Endometrial microvascular endothelial cells (primary cell): ENCODE results near the gene CCDC85A. TPM values are rescaled to one million over a fixed set of nuclear protein-coding genes. Genes with fewer than 3 reads are reported as not detected.

Experiments used
- in situ Hi-C: cut with HindIII; loops from 2 replicates; pipeline ENCODE4 v1.10.0; 2017; ENCODE audit warnings: low sequenced_read_pairs, low pct_unique_long_range_greater_than_20kb; ENCODE audit errors: inconsistent ontology term
- total RNA-seq: library from RNA; depleted of rRNA; stranded (reverse); fragments of >200 nt; gene quantifications from one replicate; pipeline ENCODE4 v1.2.3, GENCODE V29; 2015; ENCODE audit errors: inconsistent ontology term

The CCDC85A gene
- total RNA-seq, 1 donor from 2014 or later, result 11.6 TPM

GRCh38 chr2:56333812-56334485, 150.2 kb downstream of the CCDC85A start:
- in situ Hi-C loops, result no loop called here

DNA sequence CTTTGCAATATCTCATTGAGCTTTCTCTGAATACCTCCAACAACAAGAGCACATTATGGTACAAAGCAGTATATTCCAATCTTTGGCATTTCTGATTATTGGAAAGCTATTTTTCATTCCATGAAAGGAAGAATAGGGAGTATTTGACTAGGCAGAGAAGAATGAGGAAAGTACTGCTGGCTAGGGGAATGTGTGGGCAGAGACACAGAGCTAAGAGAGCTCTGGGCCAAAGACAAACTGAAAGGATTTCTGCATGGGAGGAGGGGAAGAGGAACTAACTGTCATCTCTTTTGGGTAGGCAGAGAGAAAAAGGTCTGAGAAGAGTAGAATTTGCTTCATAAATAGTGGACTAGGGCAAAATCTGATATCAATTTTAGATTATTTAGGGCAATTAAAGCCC, 150.8 kb downstream of the CCDC85A start:
- in situ Hi-C loops, result no loop called here

- in situ Hi-C loops, result no loop called here
Measured at GRCh38 chr2:56335101-56335500, 151.3 kb downstream of the CCDC85A start.

DNA sequence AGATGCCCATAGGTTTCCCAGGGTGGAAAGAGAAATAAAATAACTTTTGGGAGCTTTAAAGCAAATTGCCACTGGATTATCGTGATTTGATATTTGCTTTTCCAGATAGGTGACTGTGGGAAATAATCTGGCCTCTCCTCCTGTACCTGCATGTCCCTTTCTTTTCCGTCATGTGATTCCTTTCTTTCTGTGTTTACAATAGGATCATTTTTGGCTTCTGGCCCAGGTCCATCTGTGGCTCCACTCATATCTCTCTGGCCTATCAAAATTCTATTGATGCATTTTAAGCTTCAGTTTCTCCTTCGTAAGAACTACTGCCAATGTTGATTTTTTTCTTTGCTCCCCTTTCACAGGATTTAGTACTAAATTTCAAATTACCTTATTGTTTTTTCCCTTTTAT, 153.6 kb downstream of the CCDC85A start:
- in situ Hi-C loops, result no loop called here

- in situ Hi-C loops, result no loop called here
Measured at GRCh38 chr2:56338232-56338631, 154.4 kb downstream of the CCDC85A start.

- in situ Hi-C loops, result no loop called here
Measured at GRCh38 chr2:56344771-56345170, 161.0 kb downstream of the CCDC85A start.

DNA sequence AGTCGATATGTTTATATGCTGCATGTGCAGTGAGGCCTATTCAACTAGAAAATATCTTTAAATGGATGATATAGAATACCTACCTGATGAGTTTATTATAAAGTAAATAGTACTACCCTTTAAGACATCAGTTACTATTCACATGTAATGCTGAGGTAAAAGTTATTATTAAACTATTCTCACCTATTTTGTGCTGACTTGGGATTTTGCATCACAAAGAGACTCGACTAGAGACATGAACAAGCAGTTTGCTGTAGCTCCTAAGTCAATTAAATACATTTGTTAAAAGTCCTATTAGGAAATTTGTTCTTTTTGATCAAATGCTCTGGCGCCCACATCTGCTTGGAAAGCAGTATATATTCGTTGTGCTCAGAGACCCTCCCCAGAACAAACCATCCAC, 164.1 kb downstream of the CCDC85A start:
- in situ Hi-C loops, result no loop called here

DNA sequence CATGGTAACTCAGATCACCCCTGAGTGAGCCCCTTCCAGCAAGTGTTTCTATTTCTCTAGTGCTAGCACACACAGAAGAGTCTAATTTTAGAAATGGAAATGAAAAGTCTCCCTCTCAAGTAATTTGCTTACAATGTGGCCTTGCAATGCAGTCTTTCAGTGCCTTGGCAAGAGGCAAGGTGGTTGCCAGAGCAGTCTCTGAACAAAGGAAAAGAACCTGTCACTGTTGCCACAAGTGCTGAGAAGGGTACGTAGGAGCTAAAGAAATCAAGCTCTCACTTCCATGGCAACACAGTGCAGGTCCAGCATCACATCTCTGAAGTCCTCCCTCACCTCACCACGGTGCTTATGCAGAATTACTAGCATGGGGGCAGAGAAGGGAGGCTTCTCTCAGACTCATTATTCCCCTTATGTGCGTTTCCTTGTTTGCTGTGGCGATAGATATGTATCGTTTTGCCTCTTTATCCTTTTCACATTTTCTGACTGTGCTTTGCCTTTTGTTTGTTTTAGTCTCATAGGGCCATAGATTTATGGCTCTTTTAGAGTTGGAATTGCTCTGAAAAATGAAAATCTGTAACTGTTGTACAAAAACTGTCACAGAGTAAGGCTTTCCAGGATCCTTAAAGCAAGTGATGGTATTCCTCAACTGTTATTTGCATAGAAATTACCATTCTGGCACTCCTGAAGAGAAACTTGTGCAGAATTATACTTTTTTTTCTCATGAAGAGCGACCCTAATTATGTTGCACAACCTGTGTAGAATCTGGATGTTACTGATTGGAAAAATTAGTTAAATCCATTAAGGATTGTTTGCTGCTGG, 164.8 kb downstream of the CCDC85A start:
- in situ Hi-C loops, result no loop called here

- in situ Hi-C loops, result no loop called here
Measured at GRCh38 chr2:56357655-56358295, 174.0 kb downstream of the CCDC85A start.

DNA sequence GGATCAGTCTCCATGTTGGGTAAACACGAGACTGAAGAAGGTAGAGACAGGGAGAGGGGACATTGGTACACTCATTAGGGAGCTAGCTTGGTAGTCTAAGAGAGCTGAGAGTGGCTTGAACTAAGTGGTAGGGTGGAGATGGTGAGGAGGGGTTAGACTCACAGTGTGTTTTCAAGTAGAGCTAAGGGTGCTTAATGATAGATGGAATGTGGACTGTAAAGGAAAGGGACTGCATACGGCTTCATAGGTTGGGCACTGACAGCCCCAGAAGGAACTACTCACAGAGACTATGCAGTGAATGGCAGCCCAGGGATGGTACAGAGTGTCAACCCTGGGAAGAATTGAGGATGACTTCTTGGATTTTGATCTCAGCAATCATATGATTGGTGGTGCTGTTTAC, 178.1 kb downstream of the CCDC85A start:
- in situ Hi-C loops, result no loop called here

- in situ Hi-C loops, result no loop called here
Measured at GRCh38 chr2:56364902-56365301, 181.1 kb downstream of the CCDC85A start.

GRCh38 chr2:56369316-56369715, 185.5 kb downstream of the CCDC85A start:
- in situ Hi-C loops, result no loop called here

- in situ Hi-C loops, result no loop called here
Measured at GRCh38 chr2:56372071-56372656, 188.4 kb downstream of the CCDC85A start.

DNA sequence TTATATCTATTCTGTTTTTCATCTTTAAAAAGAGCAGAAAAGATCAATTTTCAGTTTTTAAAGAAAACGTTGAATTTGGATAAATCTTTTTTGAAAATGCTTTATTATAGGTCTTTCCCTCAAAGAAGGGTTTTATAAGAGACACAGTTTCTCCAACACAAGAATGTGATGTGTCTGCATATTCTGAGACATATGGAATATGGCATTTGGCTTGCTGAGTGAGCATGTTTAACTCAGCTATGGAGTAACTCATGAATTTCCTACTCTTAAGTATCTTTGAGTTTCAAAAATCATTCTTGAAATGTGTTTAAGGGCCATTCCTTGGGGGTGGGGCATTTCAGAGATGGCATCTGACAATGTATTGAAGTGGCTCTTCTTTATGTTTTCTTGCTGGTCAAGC, 191.5 kb downstream of the CCDC85A start:
- in situ Hi-C loops, result no loop called here

GRCh38 chr2:56376699-56377665, 193.2 kb downstream of the CCDC85A start:
- in situ Hi-C loops, result no loop called here

DNA sequence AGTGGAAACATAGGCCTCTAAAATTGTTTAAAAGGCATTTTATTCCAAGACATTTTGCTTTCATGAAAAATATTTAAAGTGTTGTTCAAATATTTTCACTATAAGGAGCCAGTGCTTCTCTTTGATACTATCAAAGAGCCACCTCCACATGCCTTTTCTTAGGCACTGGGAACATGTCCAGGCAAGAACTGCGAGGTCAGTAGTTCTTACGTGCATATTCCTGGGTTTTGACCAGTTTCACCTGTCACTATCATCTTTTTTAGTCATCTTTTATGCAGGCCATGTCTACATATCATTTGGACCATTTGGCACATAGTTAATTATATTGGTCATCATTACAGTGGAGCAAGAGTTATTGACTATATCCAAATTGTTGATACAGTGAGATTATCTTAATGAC, 195.3 kb downstream of the CCDC85A start:
- in situ Hi-C loops, result no loop called here

- in situ Hi-C loops, result no loop called here
Measured at GRCh38 chr2:56380861-56381260, 197.1 kb downstream of the CCDC85A start.

DNA sequence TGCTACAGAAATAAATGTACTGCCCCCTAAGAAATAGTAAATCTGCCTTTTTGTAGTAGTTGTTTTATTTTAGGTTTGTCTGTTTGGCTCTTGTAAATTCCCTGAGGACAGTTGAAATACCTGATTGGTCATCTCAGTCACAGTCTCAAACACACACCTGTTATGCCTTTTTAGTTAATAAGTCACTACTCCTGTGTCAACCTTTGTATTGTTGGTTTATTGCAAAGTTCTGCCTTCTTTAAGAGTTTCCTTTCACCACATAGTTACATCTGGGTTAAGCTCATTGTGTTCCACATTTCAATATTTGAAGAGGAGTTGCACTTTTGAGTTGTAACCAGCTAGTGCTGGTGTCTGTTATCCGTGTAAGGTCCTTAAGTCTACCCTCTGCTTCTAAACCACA, 198.7 kb downstream of the CCDC85A start:
- in situ Hi-C loops, result no loop called here

GRCh38 chr2:56386657-56387056, 202.9 kb downstream of the CCDC85A start:
- in situ Hi-C loops, result no loop called here
